Neuron (in vitro differentiated cells): Measurements from ENCODE around the gene BTN3A1.
"Not testable (repeated sequence)": the region's sequence is repeated elsewhere in the genome, so short reads cannot be mapped to it uniquely, and the experiment has no call there.

ENCODE experiments used
- H2AFZ ChIP-seq: one replicate; pipeline ENCODE4 v1.6.1; 2013; ENCODE audit warnings: low read depth, mild to moderate bottlenecking, inconsistent platforms, low read length, moderate library complexity
- H3K27me3 ChIP-seq: one replicate; pipeline ENCODE4 v1.6.1; 2013; ENCODE audit warnings: low read length; ENCODE audit not compliant: insufficient read depth
- H3K36me3 ChIP-seq: one replicate; pipeline ENCODE4 v1.6.1; 2013; ENCODE audit warnings: low read length; ENCODE audit not compliant: insufficient read depth
- H3K4me1 ChIP-seq: one replicate; pipeline ENCODE4 v1.6.1; 2013; ENCODE audit warnings: low read length; ENCODE audit not compliant: insufficient read depth
- H3K4me3 ChIP-seq: 2 replicates; pipeline ENCODE4 v1.5.1; 2013; ENCODE audit warnings: mild to moderate bottlenecking, low read length, moderate library complexity
- H3K9me3 ChIP-seq: one replicate; pipeline ENCODE4 v1.6.1; 2013; ENCODE audit warnings: low read length

The BTN3A1 gene

GRCh38 chr6:26408828-26409730 is 7.0 kb downstream of the BTN3A1 start:
- Histone ChIP-seq H3K27me3 (no peaks in the 10 kb centered on the region), H3K9me3 (no peaks in the 10 kb centered on the region), H3K4me1 (no peaks in the 10 kb centered on the region), H2AFZ (no peak overlapping the region), H3K4me3 (no peak overlapping the region), H3K36me3 (peaks cover 10% of the 10 kb centered on the region)

DNA sequence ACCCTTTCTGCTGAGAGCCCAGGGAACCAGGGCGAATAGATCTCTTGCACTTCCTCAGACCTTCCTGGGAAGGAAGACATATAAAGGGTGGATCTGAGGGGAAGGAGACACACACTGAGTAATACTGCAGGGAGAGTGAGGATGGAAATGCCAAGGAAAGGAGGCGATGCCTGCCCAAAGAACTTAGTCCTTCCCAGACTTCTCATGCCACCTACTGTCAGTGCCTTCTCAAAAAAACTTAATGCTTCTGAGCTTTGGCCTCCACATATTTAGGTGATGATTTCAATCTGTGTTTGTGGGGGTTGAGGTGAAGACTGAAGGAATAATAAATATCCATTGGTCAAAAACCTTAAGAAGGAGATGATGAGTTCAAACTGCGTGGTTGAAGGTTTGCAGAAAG is 9.7 kb downstream of the BTN3A1 start:
- Histone ChIP-seq H3K27me3 (no peaks in the 10 kb centered on the region), H3K4me1 (no peaks in the 10 kb centered on the region), H3K36me3 (peaks cover 7% of the 10 kb centered on the region), H3K9me3 (no peaks in the 10 kb centered on the region), H2AFZ (no peak overlapping the region), H3K4me3 (no peak overlapping the region)

DNA sequence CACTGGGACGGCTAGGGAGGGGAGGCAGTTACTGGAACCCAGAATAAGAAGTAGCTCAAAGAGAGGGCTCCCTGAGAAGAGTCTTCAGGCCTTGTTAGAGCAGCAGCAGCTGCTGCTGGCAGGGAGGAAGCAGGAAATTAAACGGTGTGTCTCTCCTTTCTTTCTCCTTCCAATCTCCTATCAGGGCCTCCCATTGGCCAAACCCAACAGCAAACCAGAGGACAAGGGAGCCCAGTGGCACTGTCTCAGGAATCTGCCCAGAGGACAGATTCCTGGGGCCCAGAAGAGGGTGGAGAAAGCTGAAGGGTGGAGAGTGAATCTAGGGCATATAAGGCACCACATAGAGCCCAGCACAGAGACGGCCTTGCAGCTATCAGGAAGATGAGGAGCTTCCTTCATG is 10.2 kb downstream of the BTN3A1 start:
- Histone ChIP-seq H3K27me3 (no peaks in the 10 kb centered on the region), H3K9me3 (no peaks in the 10 kb centered on the region), H3K4me3 (no peak overlapping the region), H3K4me1 (no peaks in the 10 kb centered on the region), H2AFZ (no peak overlapping the region), H3K36me3 (peaks cover 7% of the 10 kb centered on the region)

GRCh38 chr6:26412954-26413353 is 10.9 kb downstream of the BTN3A1 start:
- H3K4me1 ChIP-seq, result no peaks in the 10 kb centered on the region
- H2AFZ ChIP-seq, result no peak overlapping the region
- no peak overlapping the region for H3K4me3 ChIP-seq
- peaks cover 7% of the 10 kb centered on the region for H3K36me3 ChIP-seq
- H3K27me3 ChIP-seq, result no peaks in the 10 kb centered on the region
- no peaks in the 10 kb centered on the region for H3K9me3 ChIP-seq

- Histone ChIP-seq H3K36me3 (peaks cover 5% of the 10 kb centered on the region), H3K4me3 (no peak overlapping the region), H2AFZ (no peak overlapping the region), H3K27me3 (no peaks in the 10 kb centered on the region), H3K9me3 (peaks cover 2% of the 10 kb centered on the region), H3K4me1 (no peaks in the 10 kb centered on the region)
These were observed 12.2 kb downstream of the BTN3A1 start for GRCh38 chr6:26414281-26414680.

- H3K27me3 ChIP-seq, result no peaks in the 10 kb centered on the region
- peaks cover 2% of the 10 kb centered on the region for H3K9me3 ChIP-seq
These were observed 13.1 kb downstream of the BTN3A1 start for GRCh38 chr6:26415036-26415614.

DNA sequence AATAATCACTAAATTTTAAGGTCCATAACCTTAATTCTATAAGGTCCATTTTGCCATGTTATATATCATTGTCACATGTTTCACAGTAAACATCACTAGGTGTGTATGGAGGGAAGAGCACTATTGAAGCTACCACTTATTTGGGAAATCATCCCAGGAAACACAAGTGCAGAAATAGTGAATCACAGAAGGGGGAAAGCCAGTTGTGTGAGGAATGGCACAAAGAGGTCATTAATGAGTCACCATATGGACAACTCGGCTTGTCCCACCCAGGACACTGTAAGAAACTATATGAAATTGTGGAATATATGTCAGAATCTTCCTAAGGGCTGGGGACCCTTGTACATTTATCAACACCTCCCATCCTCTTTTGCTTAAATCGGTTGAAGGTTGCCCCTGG is 13.7 kb downstream of the BTN3A1 start:
- H2AFZ ChIP-seq, result no peak overlapping the region
- no peak overlapping the region for H3K4me3 ChIP-seq
- H3K27me3 ChIP-seq, result no peaks in the 10 kb centered on the region
- H3K36me3 ChIP-seq, result peaks cover 4% of the 10 kb centered on the region
- peaks cover 2% of the 10 kb centered on the region for H3K9me3 ChIP-seq
- H3K4me1 ChIP-seq, result peaks cover 3% of the 10 kb centered on the region

More at GRCh38 chr6:26415036-26415614, 13.1 kb downstream of the BTN3A1 start:
- Histone ChIP-seq H3K4me3 (no peak overlapping the region), H2AFZ (no peak overlapping the region), H3K4me1 (no peaks in the 10 kb centered on the region), H3K36me3 (peaks cover 4% of the 10 kb centered on the region)

DNA sequence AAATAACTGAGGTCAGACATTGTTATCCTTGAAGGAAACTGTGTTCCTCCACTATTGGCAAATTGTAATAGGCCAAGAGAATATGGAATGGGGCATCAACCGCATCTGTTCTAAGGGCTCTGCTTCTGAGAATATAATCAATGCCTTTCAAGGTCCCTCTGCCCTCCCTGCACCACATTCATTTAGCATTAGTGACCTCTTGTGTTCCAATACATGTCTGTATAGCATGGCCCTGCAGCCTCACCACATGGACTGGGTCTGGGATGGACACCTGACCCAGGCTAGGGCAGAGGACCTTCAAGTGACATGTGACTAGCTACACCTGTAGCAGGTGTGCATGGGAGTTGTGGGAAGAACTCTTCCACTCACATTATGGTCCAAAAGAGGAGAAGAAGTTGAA is 14.2 kb downstream of the BTN3A1 start:
- no peak overlapping the region for H2AFZ ChIP-seq

GRCh38 chr6:26418077-26418476 is 16.0 kb downstream of the BTN3A1 start:
- H3K27me3 ChIP-seq, H3K36me3 ChIP-seq, H3K9me3 ChIP-seq, H3K4me3 ChIP-seq, H2AFZ ChIP-seq: not testable (repeated sequence)
- peaks cover 13% of the 10 kb centered on the region for H3K4me1 ChIP-seq

More for the DNA sequence above, 14.2 kb downstream of the BTN3A1 start:
- peaks cover 5% of the 10 kb centered on the region for H3K4me1 ChIP-seq
- no peaks in the 10 kb centered on the region for H3K27me3 ChIP-seq
- H3K4me3 ChIP-seq, result no peak overlapping the region
- peaks cover 2% of the 10 kb centered on the region for H3K9me3 ChIP-seq
- H3K36me3 ChIP-seq, result peaks cover under 1% of the 10 kb centered on the region

DNA sequence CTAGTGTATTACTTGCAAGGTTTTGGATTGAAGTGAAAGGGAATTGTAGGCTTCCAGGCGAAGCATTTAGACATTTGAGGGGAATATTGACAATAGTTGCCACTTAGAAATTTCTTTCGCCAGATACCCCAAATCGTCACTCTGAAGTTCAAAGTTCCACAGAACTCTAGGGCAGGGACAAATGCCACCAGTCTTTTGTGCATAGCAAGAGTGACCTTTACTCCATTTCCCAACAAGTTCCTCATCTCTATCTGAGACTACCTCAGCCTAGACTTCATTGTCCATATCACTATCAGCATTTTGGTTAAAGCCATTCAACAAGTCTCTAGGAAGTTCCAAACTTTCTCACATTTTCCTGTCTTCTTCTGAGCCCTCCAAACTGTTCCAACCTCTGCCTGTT is 16.7 kb downstream of the BTN3A1 start:
- not testable (repeated sequence) for H3K27me3 ChIP-seq, H3K36me3 ChIP-seq, H3K4me3 ChIP-seq, H2AFZ ChIP-seq, H3K9me3 ChIP-seq
- H3K4me1 ChIP-seq, result peaks cover 13% of the 10 kb centered on the region

- Histone ChIP-seq H3K4me1 (peaks cover 13% of the 10 kb centered on the region), H3K9me3 (peaks cover 2% of the 10 kb centered on the region), H3K27me3 (no peaks in the 10 kb centered on the region), H3K36me3 (peaks cover 5% of the 10 kb centered on the region), H2AFZ (peak overlapping the region; percentile 71), H3K4me3 (peak overlapping the region; percentile 66)
These were observed 18.7 kb downstream of the BTN3A1 start for GRCh38 chr6:26420688-26421171.

DNA sequence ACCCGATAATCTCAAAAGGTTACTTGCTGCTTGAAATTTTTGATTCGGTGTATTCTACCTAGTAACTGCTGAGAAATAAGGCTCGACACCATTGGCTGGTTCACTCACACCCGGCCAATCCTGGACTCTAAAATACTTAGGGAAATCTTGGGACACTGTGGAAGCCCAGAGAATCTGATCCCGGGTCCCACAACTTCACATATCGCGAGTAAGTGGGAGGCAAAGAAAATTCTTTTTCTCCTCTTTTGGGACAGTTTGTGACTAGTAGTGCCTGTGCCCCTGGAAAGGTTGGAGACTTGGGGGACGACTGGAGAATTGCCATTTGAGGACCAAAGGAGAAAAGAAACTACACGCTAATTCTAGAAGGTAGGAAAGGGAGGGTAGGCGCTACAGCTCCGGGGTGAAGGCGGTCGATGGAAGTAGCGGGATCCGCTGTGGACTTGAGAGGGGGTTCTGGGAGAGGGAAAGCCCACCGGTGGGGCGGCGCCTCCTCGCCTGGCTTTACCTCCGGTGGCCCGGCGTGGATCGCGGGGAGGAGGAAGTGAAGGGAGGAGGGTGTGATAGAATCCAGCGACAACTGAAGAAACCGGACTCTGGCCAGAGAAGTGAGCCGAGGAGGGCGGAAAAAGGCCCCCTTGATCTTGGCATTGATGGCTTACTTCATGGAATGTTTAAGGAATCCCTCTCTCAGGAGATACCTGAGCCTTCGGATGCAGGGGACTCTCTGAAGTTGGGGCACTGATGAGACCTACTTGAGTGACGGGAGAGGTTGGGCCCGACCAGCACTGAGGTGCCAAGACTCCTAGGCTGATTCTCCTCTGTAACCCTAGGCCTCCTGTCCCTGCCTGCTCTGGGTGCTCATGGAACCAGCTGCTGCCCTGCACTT is 19.4 kb downstream of the BTN3A1 start:
- H3K4me1 ChIP-seq, result peaks cover 13% of the 10 kb centered on the region
- peaks cover 2% of the 10 kb centered on the region for H3K9me3 ChIP-seq
- peak overlapping the region; percentile 66 for H3K4me3 ChIP-seq
- H2AFZ ChIP-seq, result peak overlapping the region; percentile 71
- H3K36me3 ChIP-seq, result peaks cover 13% of the 10 kb centered on the region
- no peaks in the 10 kb centered on the region for H3K27me3 ChIP-seq

DNA sequence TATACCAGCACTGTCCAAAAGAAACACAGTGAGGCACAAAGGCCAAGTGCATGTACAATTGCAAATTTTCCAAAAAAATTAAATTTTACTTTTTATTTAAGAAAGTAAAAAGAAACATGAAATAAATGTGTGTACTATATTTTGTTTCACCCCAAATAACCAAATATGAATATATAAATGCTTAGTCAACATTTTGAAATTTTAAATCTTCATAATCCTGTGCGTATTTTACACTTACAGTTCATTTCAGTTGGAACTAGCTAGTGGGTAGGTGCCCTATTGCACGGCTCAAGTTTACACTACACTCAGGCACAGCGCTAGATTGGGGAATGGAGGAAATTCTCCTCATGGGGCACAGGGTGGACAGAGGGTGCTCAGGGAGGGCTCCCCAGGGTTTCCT is 20.3 kb downstream of the BTN3A1 start:
- H3K4me1 ChIP-seq, result peaks cover 13% of the 10 kb centered on the region
- no peaks in the 10 kb centered on the region for H3K27me3 ChIP-seq
- peak overlapping the region; percentile 66 for H3K4me3 ChIP-seq
- no peak overlapping the region for H2AFZ ChIP-seq
- H3K9me3 ChIP-seq, result peaks cover 2% of the 10 kb centered on the region
- peaks cover 18% of the 10 kb centered on the region for H3K36me3 ChIP-seq
